GF-D8 (cell line): ENCODE results near the gene GABRB1.
"Not testable (repeated sequence)": the region's sequence is repeated elsewhere in the genome, so short reads cannot be mapped to it uniquely, and the experiment has no call there.

Experiments
- DNase-seq: peaks from one replicate; lab custom pipeline; 2025; lab: John Stamatoyannopoulos, UW

Gene GABRB1

DNA sequence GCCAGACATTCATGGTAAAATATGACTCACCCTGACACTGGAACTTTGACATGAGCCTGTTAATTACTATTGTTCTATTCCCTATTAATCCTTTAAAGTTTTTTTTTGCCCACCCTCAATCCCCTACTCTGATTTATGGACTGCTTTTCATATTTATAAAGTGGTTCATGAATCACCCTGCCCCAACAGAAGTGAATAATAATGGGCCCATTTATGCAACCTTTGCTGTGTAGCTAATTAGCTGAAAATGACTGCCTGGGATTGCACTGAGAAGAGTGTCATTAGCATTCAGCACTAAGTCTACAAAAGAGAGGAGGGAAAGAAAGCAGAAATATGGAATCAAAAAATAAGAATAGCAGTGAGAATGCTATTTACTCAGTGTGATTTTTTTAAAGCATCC is 277.8 kb downstream of the GABRB1 start:
- no peak for DNase-seq

DNA sequence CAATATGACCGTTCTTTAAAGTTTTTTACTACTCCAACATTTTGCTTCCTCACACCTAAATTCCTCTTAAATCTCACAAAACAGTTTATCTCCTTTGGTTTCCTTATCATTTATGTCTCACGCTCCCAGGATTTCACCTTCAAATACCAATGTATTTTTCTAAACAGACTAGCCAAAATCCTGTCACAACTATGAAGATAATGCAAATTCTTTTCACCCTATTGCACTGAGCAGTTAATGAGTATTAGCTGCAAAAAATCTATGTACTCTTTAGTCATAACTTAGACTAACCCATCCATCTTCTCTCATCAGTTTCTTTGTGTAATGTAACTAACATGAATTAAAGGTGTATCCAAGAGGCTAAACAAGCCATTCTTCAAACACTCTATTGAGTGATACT is 280.8 kb downstream of the GABRB1 start:
- no peak for DNase-seq

DNA sequence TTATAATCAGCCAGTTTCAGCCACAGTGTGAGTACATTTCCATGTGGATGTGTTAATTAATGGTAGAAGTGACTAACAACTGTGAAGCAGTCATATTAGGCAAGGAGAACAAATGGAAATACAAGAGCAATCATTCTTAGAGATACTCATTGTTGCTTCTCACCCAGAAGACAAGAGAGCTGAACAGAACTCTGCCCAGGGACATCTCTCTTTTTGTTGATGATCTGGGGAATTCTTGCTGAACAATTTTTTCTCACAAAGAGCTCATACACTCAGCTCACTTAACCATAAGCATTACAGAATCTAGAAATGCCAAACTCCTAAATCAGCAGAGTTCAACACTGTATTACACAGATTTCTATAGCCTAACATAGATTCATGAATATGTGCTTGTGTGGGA is 282.0 kb downstream of the GABRB1 start:
- no peak for DNase-seq

DNA sequence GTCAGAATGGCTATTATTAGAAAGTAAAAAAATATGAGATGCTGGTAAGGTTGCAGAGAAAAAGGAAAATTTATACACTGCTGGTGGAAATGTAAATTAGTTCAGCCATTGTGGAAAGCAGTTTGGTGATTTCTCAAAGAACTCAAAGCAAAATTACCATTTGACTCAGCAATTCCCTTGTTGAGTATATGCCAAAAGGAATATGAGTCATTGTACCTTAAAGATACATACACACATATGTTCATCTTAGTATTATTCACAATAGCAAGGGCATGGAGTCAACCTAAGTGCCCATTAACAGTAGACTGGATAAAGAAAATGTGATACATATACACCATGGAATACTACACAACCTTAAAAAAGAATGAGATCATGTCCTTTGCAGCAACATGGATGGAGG is 284.0 kb downstream of the GABRB1 start:
- DNase-seq = no peak

DNA sequence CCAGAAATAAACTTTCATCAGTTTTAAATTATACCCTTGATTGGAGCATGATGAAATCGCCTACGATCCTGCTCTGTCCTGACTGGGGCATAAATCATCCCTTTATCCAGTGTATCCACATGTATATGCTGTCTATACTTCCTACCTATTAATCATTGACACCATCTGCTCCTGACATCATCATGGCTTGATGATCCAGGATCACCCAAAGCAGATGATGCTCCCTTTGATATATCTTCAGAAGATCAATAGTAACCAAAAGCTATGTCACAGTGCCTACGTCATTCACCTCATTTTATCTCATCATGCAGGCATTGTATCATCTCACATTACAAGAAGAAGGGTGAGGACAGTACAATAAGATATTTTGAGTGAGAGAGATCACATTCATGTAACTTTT is 294.7 kb downstream of the GABRB1 start:
- no peak for DNase-seq

DNA sequence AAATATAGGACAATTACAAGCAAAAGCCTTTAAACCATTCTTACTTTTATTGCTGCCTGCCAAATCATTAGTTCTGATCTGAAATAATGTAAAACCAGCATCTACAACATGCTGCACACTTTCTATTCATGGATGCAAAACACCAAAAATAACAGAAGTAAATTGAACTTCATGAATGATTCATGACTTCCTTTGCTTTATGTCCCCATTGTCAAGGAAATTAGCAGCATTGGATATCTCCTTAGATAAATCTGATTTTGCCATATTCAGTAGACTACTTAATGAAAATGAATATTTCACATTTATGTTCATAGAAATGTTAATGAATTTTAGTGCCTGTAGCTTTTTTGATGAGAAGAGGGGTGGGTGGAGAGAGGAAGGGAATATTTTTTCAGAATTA is 299.5 kb downstream of the GABRB1 start:
- no peak for DNase-seq

DNA sequence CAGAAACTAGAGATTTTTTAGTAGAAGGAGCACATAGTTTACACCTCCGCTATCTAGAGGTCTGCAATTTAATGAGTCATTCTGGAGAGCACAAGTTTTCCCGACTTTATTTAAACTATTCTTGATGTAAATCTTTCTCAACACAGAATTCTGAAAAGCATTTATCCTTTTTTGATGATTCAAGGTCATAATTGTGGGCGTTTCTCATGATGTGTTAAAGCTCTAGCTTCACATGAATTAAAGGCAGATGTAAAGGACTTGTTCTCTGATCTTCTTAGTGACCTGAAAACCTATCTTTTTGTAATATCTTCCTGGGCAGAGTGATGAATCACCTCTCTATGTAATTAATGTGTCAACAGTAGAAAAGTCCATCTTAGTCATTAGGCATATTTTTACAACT is 303.3 kb downstream of the GABRB1 start:
- no peak for DNase-seq

DNA sequence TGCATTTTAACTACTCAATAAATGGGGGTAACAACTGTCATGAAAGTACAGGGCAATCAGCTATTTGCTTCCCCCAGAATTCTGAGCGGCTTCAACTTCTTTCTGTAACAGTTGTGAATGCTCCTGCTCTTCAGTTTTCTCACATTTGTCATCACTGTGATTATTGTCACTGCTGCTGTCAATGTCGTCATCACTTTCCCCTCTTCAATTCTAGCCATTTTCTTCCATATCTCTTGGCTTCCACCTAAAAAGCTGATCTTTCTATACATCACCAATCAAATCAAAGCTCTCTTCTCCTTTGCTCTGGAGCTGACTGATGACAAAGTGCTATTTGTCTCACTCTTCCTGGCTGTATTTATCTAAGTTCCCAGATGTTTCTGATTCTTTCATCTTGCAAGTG is 306.5 kb downstream of the GABRB1 start:
- no peak for DNase-seq

DNA sequence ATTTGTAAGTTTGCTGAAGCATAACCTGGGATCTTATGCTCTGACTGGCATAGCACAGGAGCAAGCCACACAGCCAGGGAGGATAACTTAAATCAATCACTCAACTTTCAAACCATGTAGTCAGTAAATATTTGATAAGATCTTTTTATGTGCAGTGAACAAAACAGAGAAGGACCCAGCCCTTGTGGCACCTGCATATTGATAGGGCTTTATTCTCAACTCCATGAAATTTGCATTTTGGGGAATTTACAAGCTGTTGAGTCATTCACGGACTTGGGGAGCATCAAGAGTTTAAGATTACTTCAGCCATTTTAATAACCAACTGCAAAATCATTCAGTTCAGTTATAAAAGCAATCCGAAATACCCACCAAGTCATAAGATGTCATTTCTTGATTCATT is 309.5 kb downstream of the GABRB1 start:
- DNase-seq = no peak

DNA sequence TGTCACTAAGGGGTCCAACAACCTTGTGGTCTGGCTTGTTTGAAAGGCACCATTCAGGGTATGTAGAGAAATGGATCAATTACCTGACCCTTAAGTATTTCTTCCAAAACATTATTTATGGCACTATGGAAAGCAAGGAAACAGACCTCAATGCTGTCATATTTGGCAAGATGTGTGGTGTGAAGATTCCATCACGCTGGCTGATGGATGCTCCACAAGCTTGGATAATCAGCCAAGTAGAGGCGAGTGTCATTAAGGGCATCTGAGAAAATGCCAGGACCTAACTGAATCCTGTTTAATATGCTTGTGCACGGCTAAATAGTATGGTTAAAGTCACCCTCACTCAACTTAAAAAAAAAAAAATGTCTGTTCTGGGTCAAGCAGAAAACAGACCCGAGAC is 311.4 kb downstream of the GABRB1 start:
- DNase-seq = no peak

DNA sequence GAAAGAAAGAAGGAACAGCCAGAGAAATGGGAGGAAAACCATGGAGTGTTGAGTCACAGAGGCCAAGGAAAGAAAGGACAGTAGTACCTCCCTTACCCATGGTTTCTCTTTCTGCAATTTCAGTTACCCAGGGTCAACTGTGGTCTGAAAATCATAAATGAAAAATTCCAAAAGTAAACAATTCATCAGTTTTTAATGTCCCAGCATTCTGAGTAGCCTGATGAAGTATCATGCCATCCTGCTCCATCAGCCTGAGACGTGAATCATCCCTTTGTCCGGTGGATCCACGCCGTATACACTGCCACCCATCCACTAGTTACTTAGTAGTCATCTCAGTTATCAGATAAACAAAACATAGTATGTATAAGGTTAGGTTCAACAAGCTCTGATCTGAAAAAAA is 318.0 kb downstream of the GABRB1 start:
- no peak for DNase-seq

DNA sequence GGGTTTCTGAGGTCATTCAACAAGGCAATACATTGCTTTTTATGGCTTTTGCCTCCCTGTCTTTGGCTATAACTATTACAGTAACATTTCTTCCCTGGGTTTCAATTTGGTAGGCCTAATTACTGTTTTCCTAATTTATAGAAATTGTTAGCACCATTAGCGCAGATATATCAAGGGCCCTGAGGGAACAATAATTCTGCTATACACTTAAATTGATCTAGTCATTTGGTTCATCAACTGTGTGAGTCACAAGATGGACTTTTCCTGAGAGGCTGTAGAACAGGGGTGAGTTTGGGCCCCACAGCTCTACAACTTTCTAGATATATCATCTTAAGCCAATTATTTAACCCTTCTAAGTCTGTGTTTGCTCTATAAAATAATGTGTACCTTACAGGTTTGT is 324.2 kb downstream of the GABRB1 start:
- no peak for DNase-seq

DNA sequence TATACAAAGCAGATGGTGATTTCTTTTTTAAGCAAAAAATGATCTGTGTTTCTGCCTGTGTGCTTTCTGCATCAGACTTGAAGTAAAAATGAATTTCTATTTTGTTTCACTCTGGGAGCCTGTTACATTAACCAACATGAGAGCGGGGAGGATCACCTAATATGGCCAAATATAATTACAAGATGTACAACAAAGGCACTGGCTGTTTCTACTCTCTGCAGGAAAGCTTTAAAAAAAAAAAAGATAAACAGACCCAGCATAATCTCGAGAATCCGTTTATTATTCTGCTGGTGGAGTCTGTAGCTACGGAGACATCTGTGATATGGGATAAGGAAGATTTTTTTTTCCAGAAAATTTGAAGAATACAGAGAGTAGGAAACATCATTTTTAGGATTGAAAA is 328.5 kb downstream of the GABRB1 start:
- no peak for DNase-seq

DNA sequence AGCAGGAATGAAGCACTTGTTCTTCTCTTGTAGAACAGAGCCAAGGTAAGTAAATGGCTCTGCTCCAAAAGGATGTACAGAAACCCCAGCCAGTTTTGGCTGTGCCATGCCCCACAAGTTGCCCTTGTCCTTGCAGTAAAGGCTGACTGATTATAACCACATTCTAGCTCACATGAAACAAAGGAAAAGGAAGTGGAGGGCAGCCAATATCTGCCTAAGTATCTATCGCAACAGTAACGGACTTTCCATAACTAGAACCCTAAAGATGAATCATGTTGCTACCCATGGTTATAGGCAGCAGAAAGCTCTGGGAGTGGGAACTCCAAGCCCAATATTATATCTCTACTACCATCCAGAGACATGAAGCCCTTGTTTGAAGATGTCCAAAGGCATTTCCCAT is 336.4 kb downstream of the GABRB1 start:
- peak; percentile 97 for DNase-seq

DNA sequence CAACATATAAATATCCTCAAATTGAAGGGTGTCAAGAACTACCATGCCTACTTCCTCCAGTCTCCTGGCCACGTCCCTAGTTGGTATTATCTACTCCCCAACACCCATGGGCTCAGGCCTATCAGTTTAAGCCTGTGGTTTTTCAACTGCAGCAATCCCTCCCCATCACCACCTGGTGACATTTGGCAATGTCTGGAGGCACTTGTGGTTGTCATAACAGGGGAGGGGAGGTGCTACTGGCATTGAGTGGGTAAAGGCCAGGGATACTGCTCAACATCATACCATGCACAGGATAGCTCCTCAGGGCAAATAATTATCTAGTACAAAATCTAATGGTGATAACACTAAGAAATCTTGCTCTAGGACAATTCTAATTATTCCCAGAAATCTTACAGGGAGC is 336.8 kb downstream of the GABRB1 start:
- peak; percentile 96 for DNase-seq

DNA sequence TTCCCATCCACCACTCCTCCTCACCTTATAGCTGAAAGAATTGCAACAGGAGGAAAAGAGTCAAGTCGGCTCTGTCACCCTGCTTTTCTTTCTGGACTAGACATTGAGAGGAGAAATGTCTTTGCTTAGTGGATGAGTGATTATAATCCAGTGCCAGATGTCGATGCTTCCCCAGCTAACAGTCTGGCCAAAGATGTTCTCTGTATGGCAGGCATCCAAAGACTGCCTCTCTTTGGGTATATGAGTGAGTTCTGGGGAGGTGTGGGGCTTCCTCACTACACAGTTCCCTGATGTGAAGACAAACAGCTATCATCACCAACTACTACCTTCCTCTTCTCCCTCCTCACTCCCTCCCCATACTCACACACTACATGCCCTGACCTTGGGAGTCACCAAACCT is 341.2 kb downstream of the GABRB1 start:
- DNase-seq = peak; percentile 18

DNA sequence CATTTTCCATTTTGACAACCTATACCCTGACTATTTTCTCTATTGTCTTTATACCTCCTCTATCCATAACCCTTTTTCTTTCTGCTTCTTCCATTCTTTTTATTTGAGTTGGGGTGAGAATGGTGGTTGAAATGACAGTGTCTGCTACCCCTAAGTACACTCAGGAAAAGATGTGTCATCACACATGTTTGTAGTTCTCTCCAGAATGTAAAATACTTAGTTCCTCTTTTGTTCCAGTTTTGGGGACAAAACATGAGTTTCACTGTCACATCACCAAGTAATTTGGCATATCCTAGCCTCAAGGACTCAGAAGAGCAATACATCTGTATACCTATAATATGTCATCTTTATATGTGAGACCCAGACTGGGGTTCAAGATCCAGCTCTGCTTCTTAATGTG is 341.8 kb downstream of the GABRB1 start:
- peak; percentile 70 for DNase-seq

DNA sequence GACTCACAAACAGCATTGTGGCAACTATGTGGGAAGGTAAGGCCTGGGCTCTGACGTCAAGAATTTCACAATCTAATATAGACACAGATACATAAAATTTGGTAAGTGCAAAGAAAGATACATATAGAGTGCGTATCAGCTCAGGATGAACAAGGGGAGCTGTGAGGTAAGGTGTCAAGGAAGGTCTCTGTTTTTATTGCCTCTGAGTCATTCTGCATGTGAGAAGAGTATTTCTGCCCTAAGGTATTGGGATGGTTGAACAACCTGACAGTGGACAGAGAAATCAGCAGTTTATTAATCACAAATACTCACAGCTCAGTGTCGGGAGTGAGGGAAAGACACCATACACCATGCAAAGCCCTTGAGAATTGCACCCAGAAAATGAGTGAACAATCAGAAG is 342.3 kb downstream of the GABRB1 start:
- no peak for DNase-seq

DNA sequence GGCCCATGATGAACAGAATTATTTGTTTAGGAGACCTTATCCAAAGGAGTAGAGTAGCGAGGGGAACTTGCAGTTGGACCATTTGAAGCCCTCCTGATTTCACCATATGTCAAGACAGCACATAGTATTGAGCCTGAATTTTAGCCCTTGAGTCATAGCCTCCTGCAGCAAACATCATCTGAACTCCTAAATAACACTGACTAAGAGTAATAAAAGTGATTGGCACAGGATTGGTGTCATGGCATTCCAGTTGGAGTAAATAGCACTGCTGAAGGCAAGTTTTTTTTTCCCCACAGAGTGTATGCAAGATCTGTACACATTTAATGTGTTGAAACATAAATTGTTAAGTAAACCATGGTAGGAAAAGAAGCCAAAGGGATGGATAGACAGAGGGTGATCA is 343.1 kb downstream of the GABRB1 start:
- no peak for DNase-seq

DNA sequence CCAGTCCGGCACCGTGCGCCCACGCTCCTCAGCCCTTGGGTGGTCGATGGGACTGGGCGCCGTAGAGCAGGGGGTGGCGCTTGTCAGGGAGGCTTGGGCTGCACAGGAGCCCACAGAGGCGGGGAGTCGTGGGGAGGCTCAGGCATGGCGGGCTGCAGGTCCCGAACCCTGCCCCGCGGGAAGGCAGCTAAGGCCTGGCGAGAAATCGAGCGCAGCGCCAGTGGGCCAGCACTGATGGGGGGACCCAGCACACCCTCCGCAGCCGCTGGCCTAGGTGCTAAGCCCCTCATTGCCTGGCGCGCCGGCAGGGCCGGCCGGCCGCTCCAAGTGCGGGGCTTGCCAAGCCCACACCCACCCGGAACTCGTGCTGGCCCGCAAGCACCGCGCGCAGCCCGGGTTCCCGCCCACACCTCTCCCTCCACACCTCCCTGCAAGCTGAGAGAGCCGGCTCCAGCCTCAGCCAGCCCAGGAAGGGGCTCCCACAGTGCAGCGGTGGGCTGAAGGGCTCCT is 346.7 kb downstream of the GABRB1 start:
- not testable (repeated sequence) for DNase-seq

DNA sequence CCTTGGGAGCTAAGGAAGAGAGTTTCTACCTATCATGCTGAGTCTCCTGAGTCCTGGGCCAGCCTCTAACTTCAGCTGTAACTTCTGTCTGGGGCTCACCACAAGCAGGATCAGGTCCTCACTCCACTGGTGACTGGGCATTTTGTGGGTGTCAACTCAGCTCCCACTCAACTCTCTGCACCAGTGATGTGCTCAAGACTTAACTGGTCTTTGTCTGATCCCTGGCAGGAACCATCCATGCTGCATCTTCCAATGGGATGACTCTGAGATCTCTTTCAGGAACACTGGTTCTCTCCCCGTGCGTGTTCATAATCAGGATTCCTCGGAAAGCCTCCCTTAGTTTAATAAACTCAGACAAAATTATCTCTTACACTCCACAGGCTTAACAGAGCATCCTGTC is 349.8 kb downstream of the GABRB1 start:
- no peak for DNase-seq

DNA sequence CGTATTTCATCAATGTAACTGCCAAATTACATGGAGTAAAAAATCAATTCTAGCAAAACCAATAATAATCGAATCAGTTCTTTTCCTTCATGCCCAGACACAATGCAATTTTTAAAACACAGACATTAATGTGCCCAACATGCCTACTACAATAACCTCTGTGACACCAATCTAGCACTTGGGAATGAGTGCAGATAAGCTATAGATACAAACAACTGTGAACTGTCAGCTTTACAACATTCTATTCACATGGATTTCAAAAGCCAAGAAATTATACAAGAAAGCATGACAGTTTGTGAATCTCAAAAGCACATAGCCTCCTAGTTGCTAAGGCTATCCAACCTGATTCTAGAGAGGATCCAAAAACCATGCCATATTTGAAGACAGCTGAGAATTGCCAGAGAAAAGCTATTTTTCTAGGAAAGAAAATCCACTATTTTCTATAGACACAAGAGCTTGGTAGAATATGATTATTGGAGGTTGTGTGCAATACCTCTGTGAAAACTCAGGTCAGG is 351.5 kb downstream of the GABRB1 start:
- DNase-seq = no peak

DNA sequence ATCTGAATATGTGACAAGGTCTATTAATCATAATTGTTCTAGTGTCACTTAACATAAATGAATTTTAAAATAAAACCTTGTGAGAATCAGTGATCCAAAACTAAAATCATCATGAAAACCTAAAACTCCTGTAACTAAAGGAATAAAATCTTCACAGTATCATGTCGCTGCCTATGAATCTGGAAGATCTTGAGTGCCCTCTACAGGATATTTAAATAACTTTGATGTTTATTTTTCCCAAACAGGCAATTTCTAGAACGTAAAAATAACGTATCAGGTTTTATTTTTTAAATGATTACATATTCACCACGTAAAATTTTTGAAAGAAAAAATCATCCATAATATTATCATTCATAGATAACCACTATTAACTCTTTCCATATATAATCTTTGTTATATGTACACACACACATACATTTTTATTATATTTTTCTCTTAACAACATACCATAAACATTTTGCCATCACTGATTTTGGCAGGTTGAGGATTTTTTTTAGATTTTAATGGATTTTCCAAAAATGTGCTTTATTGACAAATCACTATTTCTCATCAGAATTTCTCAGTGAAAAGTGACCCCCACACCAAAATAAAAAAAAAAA is 352.6 kb downstream of the GABRB1 start:
- peak; percentile 21 for DNase-seq

DNA sequence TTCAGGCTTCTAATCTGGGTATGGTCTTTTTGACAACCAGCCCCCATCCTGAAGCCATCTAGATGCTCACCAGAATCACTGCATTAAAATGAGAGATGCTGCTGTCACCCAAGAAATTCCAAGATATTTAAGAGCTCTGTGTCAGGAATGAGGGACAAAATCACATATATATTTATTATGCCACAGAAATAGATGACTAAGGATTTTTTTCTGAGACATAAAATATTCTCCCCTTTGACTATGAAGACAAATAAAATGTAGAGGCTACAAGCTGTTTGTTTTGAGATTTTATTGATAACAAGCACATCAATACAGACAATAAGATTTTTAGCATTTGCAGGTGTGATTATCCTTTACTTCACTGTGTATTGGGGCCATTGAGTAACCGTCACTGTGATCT is 354.8 kb downstream of the GABRB1 start:
- no peak for DNase-seq
